Measurements from ENCODE around the gene FAM163B. TPM values are rescaled to one million over a fixed set of nuclear protein-coding genes. Genes with fewer than 3 reads are reported as not detected.

Gene FAM163B
- total RNA-seq, 1 experiment from 2014 or later: not detected

DNA sequence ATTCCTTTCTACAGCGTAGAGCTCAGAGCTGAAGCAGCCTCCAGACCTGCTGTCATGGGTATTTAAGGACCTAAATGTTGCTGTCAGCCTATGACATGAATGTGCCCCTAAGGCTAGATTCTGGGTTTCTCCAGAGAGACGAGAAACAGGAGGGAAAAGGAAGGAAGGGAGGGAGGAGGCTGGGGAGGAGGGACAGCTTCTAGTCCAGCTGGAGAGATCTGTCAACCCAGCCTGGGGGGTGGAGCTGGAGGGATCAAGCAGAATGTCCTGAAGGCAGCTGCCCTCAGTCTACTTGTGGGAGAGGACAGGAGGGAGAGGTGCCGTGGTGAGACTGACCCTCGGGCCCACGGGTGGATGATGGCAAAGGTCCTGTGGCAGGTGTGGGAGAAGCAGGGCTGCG, 25.9 kb upstream of the FAM163B start:
- Mint-ChIP-seq H3K9me3 (ENCODE audit: low read depth, unreplicated experiment) (no peaks in the 10 kb centered on the region), H3K27ac (ENCODE audit: unreplicated experiment) (no peak overlapping the region), H3K4me1 (ENCODE audit: low read depth, unreplicated experiment) (no peaks in the 10 kb centered on the region), H3K36me3 (ENCODE audit: insufficient read depth, unreplicated experiment) (no peaks in the 10 kb centered on the region), H3K27me3 (ENCODE audit: unreplicated experiment) (peaks cover 68% of the 10 kb centered on the region), H3K4me3 (ENCODE audit: low read depth, unreplicated experiment) (no peak overlapping the region)
- DNase-seq: no peak
- intact Hi-C loops (cut with micrococcal nuclease; ENCODE audit: unreplicated experiment): no loop called here
- BruUV-seq (replicated peaks): no TSS peak
- TF ChIP-seq, protein P1, sequence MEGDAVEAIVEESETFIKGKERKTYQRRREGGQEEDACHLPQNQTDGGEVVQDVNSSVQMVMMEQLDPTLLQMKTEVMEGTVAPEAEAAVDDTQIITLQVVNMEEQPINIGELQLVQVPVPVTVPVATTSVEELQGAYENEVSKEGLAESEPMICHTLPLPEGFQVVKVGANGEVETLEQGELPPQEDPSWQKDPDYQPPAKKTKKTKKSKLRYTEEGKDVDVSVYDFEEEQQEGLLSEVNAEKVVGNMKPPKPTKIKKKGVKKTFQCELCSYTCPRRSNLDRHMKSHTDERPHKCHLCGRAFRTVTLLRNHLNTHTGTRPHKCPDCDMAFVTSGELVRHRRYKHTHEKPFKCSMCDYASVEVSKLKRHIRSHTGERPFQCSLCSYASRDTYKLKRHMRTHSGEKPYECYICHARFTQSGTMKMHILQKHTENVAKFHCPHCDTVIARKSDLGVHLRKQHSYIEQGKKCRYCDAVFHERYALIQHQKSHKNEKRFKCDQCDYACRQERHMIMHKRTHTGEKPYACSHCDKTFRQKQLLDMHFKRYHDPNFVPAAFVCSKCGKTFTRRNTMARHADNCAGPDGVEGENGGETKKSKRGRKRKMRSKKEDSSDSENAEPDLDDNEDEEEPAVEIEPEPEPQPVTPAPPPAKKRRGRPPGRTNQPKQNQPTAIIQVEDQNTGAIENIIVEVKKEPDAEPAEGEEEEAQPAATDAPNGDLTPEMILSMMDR (IDR thresholded peaks at IDR 0.05; ENCODE audit: unreplicated experiment): no peak
- CTCF ChIA-PET: no interaction called here

DNA sequence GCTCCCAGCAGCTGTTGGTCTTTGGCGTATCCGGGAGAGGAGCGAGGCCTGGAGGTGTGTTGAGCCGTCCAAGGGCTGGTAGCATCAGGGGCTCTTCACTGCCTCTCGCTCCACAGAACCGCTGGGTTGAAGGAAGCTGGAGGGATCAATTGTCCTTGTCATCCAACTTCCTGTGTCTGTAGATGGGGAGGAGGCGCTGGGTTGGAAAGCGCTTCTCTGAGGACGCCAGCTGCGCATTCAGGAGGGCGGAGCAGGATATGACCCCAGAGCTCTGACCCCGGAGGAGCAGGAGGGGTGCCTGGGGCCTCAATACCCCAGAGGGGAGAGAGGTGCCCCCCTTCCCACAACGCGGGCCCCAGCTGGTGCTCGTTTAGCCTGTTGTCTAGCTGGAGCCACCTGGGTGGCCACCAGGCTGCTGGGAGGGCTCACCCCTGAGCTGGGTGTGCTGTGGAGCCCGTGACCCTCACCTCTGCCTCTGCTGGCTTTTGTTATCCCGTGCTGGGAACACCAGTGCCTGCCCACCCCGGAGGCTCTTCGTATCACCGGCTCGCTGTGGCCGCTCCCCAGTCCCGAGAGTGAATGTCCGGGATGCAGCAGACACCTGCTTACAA, 25.0 kb upstream of the FAM163B start:
- CTCF ChIA-PET: no interaction called here
- intact Hi-C loops (cut with micrococcal nuclease; ENCODE audit: unreplicated experiment): no loop called here
- H3K4me1 Mint-ChIP-seq (ENCODE audit: low read depth, unreplicated experiment): no peaks in the 10 kb centered on the region
- H3K9me3 Mint-ChIP-seq (ENCODE audit: low read depth, unreplicated experiment): no peaks in the 10 kb centered on the region
- H3K4me3 Mint-ChIP-seq (ENCODE audit: low read depth, unreplicated experiment): no peak overlapping the region
- no peak for DNase-seq
- TF ChIP-seq, protein P1 (IDR thresholded peaks at IDR 0.05; ENCODE audit: unreplicated experiment): no peak
- no peaks in the 10 kb centered on the region for H3K36me3 Mint-ChIP-seq (ENCODE audit: insufficient read depth, unreplicated experiment)
- no TSS peak for BruUV-seq (replicated peaks)
- no peak overlapping the region for H3K27ac Mint-ChIP-seq (ENCODE audit: unreplicated experiment)
- H3K27me3 Mint-ChIP-seq (ENCODE audit: unreplicated experiment): peaks cover 68% of the 10 kb centered on the region

DNA sequence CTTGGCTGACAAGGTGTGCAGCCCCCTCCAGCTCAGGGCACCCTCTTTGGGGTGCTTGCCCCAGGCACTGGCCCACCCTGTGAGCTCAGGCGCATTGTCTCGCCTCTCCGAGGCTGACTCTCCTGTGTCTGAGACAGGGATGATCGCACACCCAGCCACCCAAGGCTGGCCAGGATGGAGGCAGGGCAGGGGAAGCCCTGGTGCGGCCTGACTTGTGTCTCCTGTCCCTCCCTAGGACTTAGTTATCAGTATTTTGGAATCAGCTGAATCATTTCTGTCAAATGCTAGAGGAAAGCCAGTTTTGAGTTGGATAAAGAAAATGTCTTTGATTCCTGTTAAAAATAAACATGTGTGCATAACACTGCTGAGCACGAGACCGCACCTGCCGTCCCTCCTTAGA, 24.5 kb upstream of the FAM163B start:
- H3K9me3 Mint-ChIP-seq (ENCODE audit: low read depth, unreplicated experiment): no peaks in the 10 kb centered on the region
- H3K27me3 Mint-ChIP-seq (ENCODE audit: unreplicated experiment): peaks cover 68% of the 10 kb centered on the region
- TF ChIP-seq, protein P1 (IDR thresholded peaks at IDR 0.05; ENCODE audit: unreplicated experiment): no peak
- no peak overlapping the region for H3K27ac Mint-ChIP-seq (ENCODE audit: unreplicated experiment)
- H3K4me1 Mint-ChIP-seq (ENCODE audit: low read depth, unreplicated experiment): no peaks in the 10 kb centered on the region
- CTCF ChIA-PET: no interaction called here
- no TSS peak for BruUV-seq (replicated peaks)
- H3K4me3 Mint-ChIP-seq (ENCODE audit: low read depth, unreplicated experiment): no peak overlapping the region
- no peak for DNase-seq
- intact Hi-C loops (cut with micrococcal nuclease; ENCODE audit: unreplicated experiment): no loop called here
- H3K36me3 Mint-ChIP-seq (ENCODE audit: insufficient read depth, unreplicated experiment): no peaks in the 10 kb centered on the region

DNA sequence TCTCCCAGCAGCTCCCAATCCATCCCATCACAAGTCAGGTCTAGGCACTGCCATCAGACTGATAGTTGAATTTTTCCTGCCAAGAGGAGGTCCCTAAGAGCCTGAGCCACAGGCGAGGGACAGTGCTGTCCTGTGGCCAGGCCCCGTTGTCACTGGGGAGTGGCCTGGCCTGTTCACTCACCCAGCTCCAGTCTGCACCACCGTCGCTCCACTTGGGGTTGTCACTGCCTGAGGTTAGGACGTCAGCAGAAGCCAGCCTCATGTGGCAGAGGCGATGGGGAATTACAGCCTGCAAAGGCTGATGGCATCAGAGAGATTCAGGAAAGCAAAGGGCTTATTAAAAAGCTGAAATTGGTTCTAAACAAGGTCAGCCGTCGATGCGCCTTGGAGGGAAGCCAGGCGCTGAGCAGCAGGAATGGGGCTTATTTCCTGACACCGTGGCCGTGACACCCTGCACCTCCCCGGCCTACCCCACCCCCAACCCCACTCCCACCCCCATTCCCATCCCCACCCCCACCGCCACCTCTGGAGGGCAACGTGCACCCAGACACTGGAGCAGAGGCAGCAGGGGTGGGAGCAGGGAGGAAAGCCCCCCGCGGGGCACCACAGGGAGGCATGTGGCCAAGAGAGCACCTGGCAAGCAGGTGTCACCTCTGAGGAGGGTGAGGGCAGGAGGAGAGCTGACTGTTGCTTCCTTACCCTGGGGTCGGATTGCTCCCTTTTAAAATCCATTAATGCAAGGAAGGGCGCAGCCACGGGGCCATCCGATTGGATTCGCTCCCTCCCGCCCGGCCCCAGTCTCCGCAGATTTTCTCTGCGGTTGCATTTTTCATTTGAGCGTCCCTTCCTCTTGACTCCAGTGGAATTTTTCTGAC, 23.9 kb upstream of the FAM163B start:
- peaks cover 68% of the 10 kb centered on the region for H3K27me3 Mint-ChIP-seq (ENCODE audit: unreplicated experiment)
- TF ChIP-seq, protein P1 (IDR thresholded peaks at IDR 0.05; ENCODE audit: unreplicated experiment): no peak
- no peak for DNase-seq
- no peak overlapping the region for H3K27ac Mint-ChIP-seq (ENCODE audit: unreplicated experiment)
- no peak overlapping the region for H3K4me3 Mint-ChIP-seq (ENCODE audit: low read depth, unreplicated experiment)
- H3K9me3 Mint-ChIP-seq (ENCODE audit: low read depth, unreplicated experiment): no peaks in the 10 kb centered on the region
- CTCF ChIA-PET: no interaction called here
- intact Hi-C loops (cut with micrococcal nuclease; ENCODE audit: unreplicated experiment): no loop called here
- H3K36me3 Mint-ChIP-seq (ENCODE audit: insufficient read depth, unreplicated experiment): no peaks in the 10 kb centered on the region
- H3K4me1 Mint-ChIP-seq (ENCODE audit: low read depth, unreplicated experiment): no peaks in the 10 kb centered on the region
- no TSS peak for BruUV-seq (replicated peaks)

Measured in Calu3 (cell line).